CD4-positive, alpha-beta T cell treated with Interferon gamma for 1 hour (primary cell): ENCODE data around the gene S100A3.
"Not testable (repeated sequence)": the region's sequence is repeated elsewhere in the genome, so short reads cannot be mapped to it uniquely, and the experiment has no call there.

Experiments used
- DNase-seq: peaks from one replicate; pipeline ENCODE4 v3.0.0-alpha.2; 2020

S100A3 gene

DNA sequence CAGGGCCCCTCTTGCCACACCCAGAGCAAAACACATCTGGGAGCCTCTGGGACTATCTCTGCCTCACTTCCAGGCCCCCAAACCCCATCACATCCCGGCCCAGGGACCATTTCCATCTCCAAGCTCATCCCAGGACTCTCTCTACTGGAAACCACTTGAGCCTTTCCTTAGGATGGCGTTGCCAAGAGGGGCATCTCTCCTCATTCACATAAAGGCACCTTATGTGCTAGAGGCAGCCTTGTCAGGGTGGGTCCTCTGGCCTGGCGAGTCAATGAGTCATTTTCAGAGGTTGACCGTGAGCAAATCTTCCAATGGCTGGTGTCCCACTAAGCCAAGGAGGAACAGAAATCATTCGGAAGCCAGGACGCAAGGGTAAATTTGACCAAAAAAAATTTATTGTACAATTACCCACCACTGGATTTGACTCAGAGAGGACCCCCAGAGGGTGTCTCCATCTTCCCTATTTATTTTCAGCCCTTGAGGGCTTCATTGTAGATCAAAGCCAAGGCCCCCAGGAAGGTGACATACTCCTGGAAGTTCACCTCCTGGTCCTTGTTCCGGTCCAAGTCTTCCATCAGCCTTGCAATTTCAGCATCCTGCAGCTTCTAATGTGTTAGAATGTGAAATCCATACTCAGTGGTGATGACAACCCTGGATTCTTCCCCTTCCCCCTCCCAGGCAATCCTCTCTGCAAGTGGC, 14.7 kb downstream of the S100A3 start:
- DNase-seq = no peak

GRCh38 chr1:153533689-153534201, 15.3 kb downstream of the S100A3 start:
- DNase-seq = peak; percentile 29

DNA sequence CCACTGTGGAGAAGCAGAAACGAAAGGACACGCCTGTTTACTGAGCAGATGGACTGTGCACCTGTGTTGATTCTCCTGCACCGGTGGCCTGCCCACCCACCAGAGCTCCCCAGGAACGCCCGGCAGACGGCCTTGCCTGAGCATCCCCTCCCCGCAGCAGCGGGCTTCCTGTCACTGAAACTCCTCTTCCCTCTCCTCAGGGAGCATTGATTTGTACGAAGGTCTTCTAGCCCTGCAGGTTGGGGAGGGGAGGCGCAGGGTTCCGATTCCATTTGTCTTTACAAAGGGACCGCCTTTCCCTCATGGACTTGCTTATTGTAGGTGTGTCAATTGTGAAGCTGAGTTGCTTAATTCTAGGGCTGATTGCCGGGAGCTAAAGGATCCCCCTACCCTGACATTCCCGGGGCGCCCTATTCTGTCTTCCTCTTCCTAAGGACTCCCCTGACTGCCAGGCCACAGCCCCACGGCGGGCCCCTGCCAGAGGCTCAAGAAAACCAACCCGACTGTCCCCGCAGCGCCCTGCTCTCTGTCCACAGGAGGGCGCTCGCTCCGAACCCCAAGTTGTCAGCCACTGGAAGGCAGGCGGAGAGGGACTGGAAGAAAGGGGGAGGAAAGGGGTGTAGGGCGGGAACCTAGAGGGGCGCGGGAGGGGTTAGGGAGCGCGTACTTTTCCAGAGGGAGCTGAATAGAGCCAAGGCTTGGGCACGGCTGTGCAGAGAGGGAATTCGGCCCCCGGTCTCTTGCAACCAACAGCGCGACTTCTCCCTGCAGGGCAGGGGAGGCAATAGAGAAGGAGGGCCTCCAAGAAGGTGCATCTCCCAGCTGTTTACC, 16.1 kb downstream of the S100A3 start:
- DNase-seq = peak; percentile 71

- DNase-seq = peak; percentile 14
These were observed 16.9 kb downstream of the S100A3 start for GRCh38 chr1:153532181-153532580.

- no peak for DNase-seq
These were observed 17.4 kb downstream of the S100A3 start for GRCh38 chr1:153531638-153532037.

DNA sequence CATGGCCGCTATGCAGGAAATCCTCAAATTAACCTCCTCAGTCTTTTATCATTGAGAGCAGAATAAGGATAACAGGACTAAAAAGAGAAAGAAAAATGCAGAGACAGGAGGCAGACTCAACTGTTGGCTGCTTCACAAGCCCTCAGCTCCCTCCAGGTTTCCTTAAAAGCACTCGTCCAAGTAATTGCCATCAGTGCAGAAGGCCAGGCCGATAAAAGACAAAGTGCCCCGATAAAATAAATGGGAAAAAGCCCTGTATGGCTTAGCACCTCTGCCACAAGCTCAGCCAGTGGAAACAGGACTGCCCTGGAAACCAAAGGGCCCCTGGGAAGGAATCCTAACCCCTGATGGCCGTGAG, 21.4 kb downstream of the S100A3 start:
- no peak for DNase-seq

- no peak for DNase-seq
These were observed 21.9 kb downstream of the S100A3 start for GRCh38 chr1:153527023-153527682.

DNA sequence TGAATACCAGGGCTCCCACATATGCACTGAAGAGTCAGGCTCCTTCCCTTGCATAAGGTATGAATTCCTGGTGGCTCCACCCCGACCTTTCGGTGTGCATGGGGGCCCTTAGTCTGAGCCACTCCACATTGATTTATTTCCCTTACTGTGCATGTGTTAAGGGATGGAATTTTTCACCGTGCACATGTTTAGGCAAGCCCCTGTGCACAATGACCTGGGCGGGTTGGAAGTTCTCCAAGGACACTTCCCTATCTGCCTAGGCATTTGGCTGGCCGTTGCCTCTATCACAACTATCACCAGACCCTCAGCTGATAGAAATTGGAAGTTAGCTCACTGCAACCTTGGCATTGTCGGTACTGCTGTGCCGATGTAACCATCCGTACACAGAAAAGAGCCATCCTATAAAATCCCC, 22.9 kb downstream of the S100A3 start:
- no peak for DNase-seq

DNA sequence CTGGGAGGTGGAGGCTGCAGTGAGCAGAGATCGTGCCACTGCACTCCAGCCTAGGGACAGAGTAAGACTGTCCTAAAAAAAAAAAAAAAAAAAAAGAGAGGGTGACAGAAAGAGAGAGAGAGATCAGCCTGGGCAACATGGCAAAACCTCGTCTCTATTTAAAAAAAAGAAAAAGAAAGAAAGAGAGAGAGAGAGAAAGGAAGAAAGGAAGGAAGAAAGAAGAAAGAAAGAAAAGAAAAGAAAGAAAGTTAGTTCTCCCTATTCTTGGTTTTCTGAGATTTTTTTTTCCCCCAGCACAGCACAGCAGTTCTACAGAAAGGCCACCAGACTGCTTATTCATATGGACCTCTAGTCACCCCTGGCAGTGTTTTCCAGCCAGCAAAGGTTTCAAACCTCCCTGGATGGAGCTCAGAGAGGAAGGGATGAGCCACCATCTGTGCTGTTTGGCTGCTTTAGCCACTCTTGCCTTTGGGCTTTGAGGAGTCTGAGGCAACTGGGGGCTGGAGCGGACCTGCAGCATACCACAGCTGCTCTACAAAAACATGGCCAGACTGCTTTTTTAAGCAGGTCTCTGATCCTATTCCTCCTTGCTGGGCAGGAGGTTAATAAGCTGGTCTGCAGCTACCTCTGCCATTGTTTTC, 23.9 kb downstream of the S100A3 start:
- DNase-seq = no peak

DNA sequence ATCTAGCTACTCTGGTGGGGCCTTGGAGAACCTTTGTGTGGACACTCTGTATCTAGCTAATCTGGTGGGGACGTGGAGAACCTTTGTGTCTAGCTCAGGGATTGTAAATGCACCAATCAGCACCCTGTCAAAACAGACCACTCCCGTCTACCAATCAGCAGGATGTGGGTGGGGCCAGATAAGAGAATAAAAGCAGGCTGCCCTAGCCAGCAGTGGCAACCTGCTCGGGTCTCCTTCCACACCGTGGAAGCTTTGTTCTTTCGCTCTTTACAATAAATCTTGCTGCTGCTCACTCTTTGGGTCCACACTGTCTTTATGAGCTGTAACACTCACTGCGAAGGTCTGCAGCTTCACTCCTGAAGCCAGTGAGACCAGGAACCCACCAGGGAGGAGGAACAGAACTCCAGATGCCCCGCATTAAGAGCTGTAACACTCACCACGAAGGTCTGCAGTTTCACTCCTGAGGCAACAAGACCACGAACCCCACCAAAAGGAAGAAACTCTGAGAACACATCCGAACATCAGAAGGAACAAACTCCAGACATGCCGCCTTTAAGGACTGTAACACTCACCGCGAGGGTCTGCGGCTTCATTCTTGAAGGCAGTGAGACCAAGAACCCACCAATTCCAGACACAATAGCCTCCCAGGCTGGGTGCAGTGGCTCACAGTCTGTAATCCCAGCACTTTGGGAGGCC, 26.6 kb downstream of the S100A3 start:
- not testable (repeated sequence) for DNase-seq

GRCh38 chr1:153521808-153522207, 27.2 kb downstream of the S100A3 start:
- DNase-seq = not testable (repeated sequence)

DNA sequence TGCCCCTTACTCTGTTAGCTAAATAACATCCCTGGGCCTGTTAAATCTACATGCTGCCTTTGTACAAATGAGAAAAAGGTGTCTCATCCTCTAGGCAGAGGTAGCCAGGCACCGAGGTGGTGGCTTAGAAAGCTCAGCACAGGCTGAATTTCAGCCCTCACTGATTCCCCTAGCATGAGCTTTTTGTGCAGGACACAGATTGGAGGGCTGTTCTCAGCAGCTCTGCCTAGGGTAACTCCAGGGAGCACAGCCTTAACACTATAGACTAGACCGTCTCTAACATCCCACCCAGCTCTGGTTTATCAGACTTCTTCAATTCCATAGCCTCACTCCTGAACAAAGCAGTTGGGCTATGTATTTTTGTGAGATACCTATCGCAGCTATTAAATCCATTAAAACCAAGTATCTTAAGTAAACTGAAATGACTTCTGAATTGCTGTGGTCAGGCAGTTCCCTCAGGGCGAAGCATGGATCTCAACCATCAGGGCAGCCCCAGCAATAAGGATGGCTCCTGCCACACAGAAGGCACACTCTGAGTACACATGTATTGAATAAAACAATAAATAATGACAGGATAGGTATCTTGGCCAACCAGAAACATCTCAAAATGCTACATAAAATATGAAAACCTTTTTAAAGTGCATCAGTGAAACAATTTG, 28.1 kb downstream of the S100A3 start:
- DNase-seq = no peak

DNA sequence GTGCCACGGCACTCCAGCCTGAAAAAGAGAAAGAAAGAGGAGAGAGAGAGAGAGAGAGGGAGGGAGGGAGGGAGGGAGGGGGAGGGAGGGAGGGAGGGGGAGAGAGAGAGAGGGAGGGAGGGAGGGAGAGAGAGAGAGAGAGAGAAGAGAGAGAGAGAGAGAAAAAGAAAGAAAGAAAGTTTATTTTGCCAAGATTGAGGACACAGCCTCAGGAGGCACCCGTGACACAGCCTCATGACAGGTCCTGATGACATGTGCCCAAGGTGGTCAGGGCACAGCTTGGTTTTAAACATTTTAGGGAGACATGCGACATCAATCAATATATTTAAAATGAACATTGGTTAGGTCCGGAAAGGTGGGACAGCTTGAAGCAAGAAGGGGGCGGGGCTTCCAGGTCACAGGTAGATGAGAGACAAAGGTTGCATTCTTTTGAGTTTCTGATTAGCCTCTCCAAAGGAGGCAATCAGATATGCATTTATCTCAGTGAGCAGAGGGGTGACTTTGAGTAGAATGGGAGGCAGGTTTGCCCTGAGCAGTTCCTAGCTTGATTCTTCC, 28.8 kb downstream of the S100A3 start:
- DNase-seq = not testable (repeated sequence)

- no peak for DNase-seq
These were observed 29.8 kb downstream of the S100A3 start for GRCh38 chr1:153519242-153519641.

GRCh38 chr1:153515504-153516394, 33.3 kb downstream of the S100A3 start:
- no peak for DNase-seq

GRCh38 chr1:153513666-153514065, 35.4 kb downstream of the S100A3 start:
- DNase-seq = no peak

DNA sequence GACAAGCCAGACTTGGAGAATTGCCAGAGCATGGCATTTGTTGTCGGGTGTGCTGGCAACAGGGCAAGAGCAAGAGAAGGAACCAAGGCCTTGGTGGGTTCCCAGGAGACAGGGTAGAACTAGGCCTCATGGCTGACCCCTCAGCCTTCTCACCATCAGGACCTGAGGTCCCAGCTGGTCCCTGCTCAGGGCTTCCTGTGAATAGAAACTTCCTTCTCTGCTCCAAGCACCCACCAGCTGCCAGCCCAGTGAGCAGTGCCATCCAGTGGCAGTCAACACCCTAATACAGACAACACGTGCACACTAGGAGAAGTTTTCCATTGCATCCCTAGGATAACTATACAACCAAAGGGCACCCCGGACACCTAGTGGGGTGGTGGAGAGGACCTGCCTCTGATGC, 36.0 kb downstream of the S100A3 start:
- no peak for DNase-seq

DNA sequence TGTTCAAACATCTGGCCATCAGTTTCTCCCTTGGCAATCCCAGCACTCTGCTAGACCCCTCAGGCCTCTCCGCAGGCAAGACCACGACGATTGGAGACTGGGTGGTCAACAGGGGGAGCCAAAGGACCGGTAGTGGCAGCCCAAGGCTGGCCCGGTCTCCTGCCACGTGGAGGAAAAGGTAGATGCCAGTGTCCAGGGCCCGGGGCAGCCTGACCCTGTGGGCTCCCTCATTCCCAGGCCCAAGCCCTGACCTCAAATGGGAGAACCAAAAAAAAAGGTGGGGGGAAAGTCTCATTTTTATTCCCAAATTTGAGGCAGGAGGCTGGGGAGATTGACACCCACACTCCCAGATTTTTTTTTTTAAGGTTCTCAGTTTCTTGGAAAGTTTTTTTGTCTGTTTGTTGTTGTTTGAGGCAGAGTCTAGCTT, 38.1 kb downstream of the S100A3 start:
- peak; percentile 74 for DNase-seq

GRCh38 chr1:153509729-153510354, 39.2 kb downstream of the S100A3 start:
- DNase-seq = peak; percentile 25

DNA sequence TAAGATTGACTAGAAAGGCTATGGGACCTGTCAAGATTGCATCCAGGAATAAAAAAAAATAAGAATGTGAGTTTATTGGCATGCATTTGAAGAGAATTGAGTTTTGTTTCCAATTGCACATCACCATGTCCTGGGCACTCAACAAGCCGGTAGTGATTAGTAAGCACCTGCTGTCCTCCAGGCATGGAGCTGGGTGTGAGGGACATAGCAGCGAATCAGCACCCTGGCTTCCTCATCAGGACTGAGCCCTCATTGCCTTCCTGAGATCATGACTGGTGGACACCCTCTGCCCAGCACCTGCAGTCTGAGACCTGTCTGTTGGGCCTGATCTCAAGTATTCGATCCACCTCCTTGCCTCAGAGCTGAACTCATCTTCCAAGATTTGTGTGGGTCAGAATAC, 40.0 kb downstream of the S100A3 start:
- DNase-seq = no peak
